Inferior parietal cortex (tissue), 1 donor: Measurements from ENCODE around the gene ZNF547.
"Not testable (repeated sequence)": the region's sequence is repeated elsewhere in the genome, so short reads cannot be mapped to it uniquely, and the experiment has no call there.

ENCODE experiments used
- DNase-seq: peaks from one replicate; pipeline ENCODE4 v3.0.0-alpha.2; 2016; ENCODE audit errors: extremely low spot score

The ZNF547 gene

DNA sequence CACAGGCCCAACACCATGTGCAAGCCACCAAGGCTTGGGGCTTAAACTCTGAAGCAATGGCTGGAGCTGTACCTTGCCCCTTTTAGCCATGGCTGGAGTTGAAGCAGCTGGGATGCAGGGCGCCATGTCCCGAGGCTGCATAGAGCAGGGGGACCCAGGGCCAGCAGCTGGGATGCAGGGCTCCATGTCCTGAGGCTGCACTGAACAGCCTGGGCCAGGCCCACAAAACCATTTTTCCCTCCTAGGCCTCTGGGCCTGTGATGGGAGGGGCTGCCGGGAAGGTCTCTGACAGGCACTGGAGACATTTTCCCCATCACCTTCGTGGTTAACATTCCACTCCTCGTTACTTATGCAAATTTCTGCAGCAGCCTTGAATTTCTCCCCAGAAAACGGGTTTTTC, 10.8 kb downstream of the ZNF547 start:
- DNase-seq, result no peak

DNA sequence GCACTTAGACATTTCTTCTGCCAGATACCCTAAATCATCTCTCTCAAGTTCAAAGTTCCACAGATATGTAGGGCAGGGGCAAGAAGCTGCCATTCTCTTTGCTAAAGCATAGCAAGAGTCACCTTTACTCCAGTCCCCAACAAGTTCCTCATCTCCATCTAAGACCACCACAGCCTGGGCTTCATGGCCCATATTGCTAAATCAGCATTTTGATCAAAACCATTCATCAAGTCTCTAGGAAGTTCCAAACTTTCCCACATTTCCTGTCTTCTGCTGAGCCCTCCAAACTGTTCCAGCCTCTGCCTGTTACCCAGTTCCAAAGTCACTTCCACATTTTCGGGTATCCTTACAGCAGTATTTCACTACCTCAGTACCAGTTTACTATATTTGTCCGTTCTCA, 11.3 kb downstream of the ZNF547 start:
- DNase-seq, result not testable (repeated sequence)

DNA sequence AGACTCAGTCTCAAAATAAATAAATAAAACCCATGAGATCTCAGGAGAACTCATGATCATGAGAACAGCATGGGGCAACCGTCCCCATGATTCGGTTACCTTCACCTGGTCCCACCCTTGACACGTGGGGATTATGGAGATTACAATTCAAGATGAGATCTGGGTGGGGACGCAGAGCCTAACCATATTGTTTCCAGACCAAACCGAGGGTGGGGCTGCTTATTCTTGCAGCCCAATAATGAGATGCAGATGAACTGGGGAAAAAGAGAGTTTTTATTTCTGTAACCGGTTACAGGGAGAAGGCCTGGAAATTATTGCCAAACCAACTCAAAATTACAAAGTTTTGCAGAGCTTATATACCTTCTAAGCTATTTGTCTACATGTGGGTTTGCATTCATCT, 12.8 kb downstream of the ZNF547 start:
- no peak for DNase-seq

DNA sequence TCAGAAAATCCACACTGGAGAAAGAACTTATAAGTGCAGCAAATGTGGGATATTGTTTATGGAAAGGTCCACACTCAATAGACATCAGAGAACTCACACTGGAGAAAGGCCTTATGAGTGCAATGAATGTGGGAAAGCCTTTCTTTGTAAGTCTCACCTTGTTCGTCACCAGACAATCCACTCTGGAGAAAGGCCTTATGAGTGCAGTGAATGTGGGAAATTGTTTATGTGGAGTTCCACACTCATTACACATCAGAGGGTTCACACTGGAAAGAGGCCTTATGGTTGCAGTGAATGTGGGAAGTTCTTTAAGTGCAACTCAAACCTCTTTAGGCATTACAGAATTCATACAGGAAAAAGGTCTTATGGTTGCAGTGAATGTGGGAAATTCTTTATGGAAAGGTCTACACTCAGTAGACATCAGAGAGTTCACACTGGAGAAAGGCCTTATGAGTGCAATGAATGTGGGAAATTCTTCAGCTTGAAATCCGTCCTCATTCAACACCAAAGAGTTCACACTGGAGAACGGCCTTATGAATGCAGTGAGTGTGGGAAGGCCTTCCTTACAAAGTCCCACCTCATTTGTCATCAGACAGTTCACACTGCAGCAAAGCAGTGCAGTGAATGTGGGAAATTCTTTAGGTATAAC, 14.3 kb downstream of the ZNF547 start:
- DNase-seq, result no peak

DNA sequence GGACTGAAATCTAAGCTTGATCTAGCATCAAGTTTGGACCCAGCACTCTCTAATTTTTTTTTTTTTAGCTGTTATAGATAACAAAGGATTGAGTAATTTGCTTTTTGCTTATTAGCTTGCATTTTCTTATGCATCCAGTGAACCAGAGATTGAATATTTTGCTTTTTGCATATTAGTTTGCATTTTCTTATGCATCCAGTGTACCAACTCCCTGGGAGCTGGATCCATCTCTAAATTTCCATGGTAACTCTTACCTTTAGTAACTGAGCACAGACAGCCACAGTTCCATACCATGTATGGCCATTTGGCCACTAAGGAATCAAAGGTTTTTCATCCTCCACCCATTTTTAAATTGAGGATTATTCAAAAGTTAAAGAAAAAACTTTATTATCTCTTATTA, 17.6 kb downstream of the ZNF547 start:
- DNase-seq, result no peak

DNA sequence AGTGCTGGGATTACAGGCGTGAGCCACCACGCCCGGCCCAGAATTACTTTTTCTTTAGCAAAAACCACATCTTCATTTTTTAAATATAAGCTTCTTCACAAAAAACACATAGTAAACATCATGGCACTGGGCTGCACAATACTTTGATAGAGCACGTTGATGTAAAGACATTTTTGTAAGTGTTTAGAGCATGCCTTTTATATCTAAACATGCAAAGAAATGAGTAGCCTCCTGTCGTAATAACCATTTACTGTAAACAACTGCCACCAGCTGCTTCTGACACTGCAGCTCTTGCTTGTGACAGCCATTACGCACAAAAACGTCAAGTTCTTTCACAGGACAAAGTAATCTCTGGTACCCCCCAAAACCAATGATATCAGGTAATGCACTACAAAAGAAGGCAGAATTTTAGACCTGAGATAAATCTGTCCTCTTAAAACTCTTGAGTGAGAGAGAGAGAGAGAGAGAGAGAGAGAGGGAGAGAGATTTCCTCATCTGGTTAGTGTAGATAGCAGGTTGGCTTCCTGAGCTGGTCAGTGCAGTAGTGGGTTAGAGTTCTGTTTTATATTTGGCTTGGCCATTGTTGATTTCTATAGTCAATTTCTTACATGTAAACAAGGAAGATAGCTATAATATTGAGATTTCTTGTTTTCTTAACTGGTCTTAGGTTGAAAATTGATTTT, 19.6 kb downstream of the ZNF547 start:
- DNase-seq, result no peak

DNA sequence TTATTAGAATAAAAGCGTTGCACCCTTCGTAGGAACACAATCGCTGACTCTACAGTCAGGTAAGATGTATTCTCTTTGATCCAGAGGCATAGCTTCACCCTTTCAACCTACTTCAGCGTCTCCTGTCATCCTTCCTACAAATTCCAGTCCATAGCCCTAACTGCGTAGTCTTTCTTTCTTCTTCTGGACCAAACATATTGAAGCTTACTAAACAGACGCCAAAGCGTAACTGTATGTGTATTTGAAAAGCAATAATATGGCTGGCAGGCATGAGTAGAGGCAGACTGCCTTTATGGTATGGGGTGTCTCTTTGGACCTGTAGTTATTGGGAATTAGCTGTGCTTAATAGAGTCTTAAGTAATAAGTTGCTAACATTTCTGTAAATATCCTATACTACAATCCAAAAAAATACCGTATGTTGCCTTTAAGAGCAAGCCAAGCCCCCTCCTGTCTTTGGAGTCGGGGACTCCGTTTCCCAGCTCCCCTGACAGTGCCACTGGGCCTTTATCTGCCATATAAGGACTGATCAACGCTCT, 25.9 kb downstream of the ZNF547 start:
- DNase-seq, result no peak

DNA sequence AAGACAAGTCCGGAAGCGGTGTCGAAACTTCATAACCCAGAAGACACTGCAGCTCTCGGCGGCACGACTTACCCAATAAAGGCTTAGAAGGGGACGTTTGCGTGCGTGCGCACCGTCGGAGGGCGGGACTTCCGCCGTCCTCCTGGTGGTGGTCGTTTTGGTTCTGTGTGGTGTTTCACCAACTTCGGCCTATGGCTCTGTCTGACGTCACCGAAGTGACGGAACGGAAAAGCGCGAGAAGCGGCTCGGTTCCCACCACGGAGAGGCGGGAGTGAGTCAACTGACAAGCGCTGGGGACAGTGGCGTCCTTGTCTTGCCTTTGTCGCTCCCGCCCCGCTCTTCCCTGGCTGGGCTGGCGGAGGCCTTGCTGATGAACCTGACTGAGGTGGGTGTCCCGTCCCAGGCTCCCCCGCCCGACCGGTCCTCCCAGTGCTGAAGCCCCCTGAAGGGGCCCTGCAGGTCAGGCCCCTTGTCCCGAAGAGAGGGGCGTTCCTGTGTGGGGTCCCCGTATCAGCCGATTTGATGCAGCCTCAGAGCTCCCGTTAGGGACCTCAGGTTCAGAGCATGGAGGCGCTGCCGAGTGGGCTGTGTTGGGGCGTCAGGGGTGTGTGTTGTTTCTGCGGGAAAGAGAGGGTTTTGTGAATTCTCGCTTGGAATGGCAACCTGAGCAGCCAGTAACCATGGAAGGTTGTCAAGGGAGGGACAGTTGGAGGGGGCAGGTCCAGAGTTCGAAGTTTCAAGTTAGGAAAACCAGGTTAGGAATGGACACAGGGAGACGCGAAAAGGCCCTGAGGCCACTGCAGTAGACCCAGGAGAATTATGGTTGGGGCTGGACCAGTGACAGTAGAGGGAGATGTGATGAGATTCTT, 26.6 kb downstream of the ZNF547 start, which contains the start of gene ZNF548:
Gene ZNF548, plus strand, starts transcription at position 125 of the 869 bp plus-strand sequence. Its CDS starts 246 bp downstream, at position 371.
- DNase-seq, result peak; percentile 99

DNA sequence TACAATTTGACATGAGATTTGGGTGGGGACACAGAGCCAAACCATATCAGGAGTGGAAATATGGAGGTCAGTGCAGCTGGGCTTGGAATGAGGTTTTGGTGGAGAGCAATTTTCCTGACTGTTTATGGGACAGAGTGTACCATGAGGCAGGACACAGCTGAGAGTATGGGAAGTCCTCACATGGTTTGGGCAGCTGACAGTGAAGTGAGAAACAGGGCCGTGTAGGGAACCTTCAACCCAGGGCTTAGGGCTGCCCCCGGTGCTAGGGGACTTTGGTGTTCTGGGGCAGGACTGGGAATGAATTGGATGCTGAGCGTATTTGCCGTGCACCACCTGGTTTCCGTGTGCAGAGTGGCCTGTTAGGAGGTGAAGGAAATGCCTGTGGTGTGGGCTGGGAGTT, 32.4 kb downstream of the ZNF547 start:
- no peak for DNase-seq

DNA sequence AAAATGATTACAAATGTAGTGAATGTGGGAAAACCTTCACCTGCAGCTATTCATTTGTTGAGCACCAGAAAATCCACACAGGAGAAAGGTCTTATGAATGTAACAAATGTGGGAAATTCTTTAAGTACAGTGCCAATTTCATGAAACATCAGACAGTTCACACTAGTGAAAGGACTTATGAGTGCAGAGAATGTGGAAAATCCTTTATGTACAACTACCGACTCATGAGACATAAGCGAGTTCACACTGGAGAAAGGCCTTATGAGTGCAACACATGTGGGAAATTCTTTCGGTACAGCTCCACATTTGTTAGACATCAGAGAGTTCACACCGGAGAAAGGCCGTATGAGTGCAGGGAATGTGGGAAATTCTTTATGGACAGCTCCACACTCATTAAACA, 35.5 kb downstream of the ZNF547 start:
- no peak for DNase-seq

DNA sequence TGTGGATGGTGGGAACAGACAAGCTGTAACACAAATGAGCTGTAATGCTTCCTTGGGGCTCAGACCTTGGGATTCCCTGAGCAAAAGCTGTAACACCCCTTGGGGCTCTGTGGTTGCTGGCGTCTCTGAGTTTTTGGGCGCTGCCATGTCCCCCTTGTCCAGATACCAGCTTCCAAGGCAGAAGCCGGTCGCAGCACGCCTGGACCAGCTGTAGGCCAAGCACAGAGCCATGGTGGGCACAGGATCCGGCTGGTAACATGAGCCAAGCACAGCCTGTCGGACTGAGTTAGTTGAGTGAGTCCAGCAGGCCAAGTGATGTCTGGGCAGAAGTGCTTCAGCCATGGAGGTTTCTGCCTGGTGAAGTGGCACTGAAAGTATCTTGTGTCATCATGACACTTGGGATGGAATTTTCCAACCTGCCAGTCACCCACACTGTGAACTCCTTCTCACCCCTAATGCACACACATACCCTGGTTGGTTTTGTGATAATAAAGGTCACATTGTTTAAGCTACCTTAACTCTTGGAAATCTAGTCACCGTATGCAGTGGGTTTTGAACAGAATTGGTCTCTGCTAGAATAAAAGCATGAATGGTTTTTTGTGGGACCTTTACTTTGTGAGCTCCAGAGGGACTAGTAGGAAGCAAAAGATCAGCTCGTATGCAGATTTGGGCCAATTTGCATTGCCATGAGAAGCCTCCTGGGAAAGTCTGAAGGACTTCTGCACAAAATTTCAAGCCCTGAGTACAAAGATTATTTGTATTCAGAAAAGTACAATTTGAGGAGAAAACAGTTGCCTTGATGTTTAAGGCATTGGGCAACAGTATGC, 40.6 kb downstream of the ZNF547 start:
- no peak for DNase-seq

DNA sequence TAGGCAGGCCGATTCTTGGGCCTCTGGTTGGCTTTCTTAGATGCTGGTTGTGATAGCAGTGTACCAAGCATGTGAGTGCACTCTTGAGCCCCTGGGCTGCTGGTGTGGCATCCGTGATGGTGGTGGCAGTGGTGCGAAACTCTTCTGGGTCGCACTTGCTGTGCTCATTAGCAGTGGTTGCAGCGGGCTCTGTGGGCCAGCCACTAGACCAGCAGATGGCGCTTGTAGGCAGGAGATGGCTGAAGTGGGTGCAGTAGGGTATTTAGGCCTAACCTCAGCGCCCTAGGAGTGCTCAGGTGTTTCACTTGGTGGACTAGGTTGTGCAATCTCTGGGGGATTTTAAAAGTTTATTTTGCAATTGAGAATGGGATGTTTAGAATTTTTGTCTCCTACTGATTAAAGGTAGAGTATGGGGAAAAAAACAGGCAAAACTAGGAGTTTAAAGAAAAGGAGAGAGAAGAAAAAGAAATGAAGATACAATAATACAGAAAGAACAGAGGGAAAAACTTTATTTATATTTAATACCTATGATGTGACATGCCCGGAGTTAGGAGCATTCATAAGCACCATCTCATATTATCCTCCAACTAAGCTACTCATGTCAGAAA, 43.3 kb downstream of the ZNF547 start:
- DNase-seq, result peak; percentile 14

DNA sequence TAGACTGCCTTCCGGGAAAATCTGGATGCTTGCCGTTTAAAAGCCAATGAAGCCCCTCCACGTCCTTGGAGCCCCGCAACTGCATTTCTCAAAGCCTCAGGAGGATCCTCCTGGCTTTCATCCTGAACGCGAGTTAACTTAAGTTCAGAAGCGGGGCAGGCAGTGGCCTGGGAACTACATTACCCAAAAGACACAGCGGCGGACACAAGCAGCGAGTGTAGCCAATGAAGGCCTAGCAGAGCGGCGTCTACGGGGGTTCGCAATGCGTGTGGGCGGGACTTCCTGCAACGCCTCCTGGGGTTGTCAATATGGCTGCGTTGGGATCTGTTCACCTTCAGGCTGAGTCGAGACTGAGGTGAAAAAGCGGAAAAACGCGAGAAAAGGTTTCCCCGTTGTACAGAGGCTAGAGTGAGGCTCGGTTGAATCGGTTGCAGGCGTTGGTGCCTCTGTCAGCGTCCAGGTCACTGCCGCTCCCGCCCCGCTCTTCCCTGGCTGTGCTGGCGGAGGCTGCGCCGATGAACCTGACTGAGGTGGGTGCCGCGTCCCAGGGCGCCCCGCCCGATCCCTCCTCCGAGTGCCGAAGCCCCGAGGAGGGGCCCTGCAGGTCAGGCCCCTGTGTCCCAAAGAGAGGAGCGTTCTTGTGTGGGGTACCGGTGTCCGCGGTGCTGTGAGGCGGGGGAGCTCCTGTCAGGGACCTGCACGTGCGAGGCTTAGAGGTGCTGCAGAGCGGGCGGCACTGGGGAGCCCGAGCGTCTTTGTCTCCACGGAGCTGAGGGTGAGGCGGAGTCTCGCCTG, 47.7 kb downstream of the ZNF547 start, which contains the start of gene ZNF17:
Gene ZNF17, plus strand, starts transcription at position 285 of the 795 bp plus-strand sequence. CDS start 2,455 bp downstream, outside the sequence.
- DNase-seq, result peak; percentile 97

DNA sequence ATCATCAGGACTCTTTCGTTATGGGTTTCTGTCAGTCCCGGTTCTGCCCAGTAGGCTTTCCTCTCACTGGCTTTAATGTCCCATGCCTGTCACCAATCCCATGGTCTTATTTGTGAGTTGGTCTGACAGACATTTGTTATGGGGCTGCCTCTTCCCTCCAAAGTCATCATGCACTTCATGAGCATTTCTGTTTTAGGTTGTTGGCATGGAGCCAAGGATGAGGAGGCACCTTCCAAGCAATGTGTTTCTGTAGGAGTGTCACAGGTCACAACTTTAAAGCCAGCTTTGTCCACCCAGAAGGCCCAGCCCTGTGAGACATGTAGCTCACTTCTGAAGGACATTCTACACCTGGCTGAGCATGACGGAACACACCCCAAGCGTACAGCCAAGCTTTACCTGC, 56.1 kb downstream of the ZNF547 start:
- no peak for DNase-seq

DNA sequence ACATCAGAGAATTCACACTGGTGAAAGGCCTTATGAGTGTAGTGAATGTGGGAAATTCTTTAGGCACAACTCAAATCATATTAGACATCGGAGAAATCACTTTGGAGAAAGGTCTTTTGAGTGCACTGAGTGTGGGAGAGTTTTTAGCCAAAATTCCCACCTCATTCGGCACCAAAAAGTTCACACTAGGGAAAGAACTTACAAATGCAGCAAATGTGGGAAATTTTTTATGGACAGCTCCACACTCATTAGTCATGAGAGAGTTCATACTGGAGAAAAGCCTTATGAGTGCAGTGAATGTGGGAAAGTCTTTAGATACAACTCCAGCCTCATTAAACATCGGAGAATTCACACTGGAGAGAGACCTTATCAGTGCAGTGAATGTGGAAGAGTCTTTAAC, 57.7 kb downstream of the ZNF547 start:
- no peak for DNase-seq
